GM21717 (cell line): ENCODE measurements around the gene TNFAIP2.

Experiments
- ATAC-seq: cut with Tn5 transposase; IDR thresholded peaks from one replicate; pipeline ENCODE4 v1.9.1; 2021; ENCODE audit warnings: mild to moderate bottlenecking, moderate library complexity; ENCODE audit not compliant: unreplicated experiment

The TNFAIP2 gene

DNA sequence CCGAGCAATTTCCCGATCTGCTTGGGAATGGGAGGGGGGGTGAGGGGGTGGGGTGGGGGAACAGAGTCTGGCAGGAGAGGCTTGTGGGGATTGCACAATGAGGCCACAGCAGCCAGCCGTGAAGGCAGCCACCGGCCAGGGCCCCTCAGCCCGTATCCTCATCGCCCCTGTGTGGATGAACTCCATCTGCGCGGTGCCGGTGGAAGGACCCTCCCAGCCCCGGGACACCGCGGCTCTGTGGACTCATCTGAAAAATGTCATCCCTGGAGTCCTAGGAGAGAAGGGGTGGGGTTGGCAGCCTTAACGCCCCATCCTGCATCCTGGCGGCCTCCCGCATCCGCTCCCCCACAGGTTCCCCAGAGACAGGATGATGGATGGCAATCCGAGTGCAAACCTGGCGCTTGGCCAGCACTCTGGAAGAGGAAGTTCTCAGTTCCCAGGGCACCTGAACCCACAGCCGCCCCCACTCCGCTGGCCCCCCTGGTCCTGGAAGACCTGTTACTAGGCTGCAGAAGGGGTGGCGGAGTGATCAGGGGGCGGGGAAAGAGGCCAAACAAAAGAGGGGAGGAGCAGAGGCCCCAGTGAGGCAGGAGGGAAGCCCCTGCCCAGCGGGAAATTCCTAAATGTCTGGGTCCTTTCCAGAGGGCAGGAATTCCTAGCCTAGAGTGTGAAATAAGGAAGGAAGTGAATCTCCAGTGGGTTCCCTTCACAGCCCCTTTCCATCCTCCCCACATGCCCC is 1.2 kb upstream of the TNFAIP2 start:
- ATAC-seq: no peak

DNA sequence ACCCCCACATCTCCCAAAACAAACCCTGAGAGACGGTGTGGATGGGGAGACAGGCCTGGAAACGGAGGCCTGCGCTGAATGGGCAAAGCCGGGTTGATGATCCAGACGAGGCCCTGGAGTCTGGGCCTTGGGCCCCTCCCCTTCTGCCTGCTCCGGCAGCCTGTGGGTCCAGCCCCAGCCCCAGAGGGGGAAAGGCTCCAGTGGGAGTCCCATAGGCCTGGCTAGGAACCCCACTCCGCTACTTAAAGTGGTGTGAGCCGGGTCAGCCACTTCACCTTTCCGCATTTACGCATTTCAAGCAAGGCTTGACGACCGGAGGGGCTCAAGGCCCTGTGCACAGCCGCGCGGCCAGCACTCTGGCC is 695 bp upstream of the TNFAIP2 start:
- no peak for ATAC-seq

DNA sequence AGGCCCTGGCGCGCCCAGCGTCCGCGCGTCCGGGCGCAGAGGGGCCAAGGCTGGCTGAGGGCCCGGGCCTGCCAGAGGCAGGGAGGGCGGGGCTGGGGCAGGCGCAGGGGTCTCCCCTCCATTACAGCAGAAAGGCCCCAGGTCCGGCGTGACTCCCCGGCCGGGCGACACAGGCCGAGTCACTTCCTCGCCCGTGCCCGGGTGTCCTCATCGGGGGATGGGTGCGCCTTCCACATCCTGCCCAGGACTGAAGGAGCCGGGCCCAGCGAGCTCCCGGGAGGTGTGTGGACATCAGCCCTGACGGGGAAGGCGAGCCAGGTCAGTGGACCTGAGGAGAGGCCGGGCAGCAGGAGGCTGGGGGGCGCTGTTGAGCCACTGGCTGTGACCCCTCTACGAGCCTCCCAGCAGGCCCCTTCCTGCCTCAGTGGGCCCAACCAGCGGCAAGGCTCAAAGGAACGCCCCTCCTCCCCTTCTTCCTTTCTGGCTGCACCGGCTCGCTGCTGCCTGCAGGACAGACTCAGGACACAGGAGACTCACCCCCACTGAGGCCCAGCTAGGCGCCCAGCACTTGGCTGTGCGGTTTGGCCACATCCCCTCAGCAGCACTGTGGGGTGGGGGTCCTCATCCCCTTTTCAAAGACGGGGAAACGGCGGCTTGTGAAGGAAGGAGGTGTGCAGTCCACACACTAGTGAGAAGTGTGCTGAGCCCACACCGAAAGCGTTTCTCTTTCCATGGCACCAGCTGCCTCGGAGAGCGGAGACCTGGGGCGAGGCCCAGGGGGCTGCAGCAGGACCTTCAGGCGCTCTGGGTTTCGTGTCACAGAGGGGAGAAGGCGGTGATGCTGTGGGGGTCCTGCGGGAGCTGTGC is 606 bp downstream of the TNFAIP2 start:
- ATAC-seq: no peak

DNA sequence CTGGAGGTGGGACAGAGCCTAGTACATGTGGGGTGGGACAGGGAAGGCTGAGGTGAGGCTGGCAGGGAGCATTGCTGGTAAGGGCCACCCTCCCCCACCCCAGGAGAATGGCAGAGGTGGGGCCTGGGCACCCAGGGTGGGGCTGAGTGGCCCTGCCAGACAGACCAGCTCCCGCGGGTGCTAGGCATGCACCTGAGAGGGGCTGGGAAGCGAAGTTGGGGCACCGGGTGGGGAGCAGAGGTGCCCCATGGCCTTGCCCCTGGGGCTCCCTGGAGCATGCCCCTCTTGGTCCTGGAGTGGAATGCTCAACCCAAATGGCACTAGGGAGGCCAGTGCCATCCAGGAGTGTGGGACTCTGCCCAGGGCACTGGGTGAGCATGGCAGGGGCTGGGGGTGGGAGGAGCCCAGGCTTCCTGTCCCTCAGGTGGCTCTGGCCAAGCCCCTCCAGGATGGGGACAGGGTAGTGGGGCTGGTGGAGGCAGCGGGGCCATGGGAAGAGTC is 1.3 kb downstream of the TNFAIP2 start:
- no peak for ATAC-seq

DNA sequence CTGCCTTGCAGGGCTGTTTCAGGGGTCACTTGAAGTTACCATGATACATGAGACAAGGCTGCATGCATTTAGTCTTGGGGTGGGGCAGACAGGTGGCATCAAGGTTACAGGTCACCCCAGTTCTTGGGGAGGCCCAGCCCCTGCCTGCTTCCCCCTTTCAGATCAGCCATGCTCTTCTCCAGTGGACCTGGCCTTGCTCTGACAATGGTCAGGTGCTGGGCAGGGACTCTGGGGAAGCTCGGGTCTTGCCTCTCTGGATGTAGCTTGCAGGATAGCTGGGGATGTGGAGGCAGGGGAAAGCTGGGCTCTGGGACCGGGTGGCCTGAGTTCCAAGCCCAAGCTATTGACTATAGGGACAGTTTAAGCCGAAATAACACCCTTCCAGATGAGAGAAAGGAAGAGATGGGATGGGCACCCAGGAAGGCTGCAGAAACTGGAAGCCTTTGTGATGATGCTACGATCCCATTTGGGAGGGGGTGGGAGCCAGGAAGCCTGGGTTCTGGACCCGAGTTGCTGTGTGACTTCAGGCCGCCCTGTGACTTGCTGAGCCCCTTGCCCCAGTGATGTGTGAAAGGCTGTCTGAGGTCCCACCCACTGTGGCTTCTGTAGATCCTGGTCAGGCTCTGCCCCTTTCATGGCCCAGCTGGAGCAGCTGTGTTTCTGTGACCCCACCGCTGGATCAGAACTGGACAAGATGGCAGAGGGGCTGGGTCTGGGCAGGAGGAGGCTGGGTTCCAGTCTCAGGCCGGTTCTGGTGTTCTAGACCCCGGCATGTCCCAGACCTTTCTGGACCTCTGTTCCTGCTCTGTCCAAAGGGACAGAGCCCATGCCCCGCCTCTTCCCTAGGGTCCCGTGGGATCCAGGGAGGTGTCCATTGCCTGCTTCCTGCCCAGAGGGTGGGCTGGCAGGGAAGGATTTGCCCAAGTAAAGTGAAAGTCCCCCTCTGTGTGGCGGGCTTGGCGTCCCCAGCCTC is 2.1 kb downstream of the TNFAIP2 start:
- ATAC-seq: no peak

DNA sequence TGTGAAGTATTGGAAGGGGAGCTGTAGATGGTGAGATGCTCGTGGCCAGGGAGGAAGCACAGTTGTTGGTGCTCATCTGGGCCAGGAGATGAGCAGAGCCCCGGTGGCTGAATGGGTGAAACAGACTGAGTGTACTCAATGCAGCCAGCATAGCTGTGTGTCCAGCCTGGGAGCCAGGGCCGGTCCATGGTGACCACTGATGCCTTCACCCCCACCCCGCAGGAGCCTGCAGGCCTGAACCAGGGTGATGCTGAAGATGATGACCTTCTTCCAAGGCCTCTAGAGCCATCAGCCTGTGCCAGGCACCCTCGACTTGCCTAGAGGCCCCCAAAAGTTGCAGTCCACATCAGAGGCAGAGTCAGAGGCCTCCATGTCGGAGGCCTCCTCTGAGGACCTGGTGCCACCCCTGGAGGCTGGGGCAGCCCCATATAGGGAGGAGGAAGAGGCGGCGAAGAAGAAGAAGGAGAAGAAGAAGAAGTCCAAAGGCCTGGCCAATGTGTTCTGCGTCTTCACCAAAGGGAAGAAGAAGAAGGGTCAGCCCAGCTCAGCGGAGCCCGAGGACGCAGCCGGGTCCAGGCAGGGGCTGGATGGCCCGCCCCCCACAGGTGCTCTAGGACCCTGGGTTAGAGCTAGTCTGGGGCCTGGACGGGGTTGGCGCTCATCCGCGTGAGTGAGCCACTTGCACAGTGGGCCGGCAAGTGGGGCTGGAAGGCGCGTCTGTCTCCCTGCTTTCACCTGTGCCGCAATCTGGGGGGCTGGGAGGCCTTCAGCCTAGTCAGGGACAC is 3.0 kb downstream of the TNFAIP2 start:
- ATAC-seq: no peak

DNA sequence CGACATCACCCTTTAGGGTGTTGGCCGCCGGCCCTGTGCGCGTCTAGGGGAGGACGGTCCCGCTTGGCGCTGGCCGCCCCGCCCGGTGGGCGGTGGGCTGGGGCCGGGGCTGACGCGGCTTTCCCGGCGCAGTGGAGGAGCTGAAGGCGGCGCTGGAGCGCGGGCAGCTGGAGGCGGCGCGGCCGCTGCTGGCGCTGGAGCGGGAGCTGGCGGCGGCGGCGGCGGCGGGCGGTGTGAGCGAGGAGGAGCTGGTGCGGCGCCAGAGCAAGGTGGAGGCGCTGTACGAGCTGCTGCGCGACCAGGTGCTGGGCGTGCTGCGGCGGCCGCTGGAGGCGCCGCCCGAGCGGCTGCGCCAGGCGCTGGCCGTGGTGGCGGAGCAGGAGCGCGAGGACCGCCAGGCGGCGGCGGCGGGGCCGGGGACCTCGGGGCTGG is 3.6 kb downstream of the TNFAIP2 start:
- ATAC-seq: no peak

DNA sequence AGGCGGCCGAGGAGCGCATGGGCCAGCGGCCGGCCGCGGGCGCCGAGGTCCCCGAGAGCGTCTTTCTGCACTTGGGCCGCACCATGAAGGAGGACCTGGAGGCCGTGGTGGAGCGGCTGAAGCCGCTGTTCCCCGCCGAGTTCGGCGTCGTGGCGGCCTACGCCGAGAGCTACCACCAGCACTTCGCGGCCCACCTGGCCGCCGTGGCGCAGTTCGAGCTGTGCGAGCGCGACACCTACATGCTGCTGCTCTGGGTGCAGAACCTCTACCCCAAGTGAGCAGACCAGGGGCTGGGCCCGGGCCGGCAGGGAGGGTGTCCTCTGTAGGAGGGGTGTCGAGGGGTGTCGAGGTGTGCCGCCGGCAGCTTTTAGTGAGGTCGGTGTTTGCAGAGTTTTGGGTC is 4.1 kb downstream of the TNFAIP2 start:
- no peak for ATAC-seq

DNA sequence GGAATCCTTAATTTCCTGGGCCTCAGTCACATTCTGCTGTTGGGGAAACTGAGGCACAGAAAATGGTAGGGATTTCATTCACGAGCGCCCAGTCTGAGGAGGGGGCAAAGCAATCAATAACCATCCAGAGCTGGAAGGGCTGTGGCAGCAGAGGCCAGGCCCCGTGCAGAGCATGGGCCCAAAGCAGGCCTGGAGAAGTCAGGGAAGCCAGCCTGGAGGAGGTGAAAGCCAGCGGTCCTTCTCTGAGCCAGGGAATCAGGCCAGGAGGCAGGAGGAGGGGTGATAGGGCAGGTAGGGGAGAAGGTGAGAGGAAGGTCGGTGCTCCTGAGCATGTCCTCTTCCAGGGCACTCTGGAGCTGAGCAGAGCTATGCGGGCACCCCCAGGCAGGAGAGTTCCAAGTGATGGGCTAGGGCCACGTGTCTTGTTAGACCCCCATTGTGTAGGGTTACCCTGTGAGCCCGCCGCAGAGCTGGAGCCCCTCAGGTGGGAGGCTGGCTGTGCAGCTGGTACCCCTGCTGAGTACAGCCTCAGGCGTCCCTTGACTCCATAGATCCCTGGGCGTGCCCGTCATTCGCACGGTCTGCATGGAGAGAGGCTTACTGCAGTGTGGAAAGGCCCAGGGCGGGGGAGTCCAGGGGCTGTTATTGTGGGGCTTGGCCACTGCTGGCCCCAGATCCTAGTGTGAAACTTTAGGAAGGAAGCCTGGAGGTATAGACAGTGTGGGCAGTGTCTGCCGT is 4.8 kb downstream of the TNFAIP2 start:
- ATAC-seq: no peak

DNA sequence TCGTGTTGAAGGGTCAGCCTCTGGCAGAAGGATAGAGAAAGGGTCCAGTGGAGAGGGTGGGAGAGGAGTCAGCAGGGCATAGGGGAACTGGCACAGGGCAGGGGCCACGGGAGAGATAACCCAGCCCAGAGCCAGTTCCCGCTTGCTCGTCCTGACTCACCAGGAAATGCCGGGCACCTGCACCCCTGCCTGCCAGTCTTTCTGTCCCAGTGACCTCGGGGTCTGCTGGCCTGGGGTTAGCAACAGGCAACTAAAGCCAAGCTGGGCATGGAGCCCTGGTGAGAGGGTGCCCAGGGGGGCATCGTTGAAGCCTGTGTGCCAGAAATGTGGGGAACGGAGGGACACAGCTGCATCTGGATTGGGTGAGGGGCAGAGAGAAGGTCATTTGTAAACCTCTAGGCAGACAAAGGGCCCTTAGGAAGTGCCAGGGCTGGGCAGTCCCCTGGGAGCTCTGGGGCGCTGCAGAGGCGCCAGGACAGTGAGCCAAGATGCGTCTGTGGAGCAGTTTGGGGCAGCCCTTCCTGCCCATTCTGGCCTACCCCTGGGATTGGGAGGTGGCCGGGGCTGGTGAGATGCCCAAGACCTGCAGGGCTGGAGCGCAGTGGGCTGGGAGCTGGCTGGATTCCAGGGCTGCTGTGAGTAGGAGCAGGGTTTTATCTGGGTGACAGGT is 5.5 kb downstream of the TNFAIP2 start:
- no peak for ATAC-seq

DNA sequence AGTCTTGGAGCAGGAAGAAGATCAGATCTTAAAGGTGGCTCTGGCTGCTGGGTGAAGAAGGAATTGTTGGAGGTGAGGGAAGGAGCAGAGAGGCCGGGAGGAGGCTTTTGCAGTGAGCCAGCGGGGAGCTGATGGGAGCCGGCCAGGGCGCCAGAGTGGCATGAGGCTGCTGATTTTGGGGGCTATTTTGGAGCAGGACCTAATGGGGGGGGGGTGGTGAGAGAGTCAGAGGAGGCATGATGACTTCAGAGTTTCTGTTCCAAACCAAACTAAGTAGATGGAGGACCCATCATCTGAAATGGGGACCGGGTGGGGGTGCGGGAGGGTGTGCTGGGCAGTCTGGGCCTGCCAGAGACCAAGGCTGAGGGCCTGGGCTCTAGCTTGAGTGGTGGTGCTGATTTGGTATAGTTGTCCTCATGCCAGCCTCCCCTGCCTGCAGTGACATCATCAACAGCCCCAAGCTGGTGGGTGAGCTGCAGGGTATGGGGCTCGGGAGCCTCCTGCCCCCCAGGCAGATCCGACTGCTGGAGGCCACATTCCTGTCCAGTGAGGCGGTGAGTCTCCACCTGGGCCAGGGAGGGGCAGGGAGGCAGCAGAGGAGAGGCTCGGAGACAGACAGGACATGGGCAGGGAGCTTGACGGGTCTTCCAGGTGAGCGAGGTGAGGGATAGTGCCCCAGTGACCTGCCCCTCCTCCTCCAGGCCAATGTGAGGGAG is 6.2 kb downstream of the TNFAIP2 start:
- ATAC-seq: no peak

DNA sequence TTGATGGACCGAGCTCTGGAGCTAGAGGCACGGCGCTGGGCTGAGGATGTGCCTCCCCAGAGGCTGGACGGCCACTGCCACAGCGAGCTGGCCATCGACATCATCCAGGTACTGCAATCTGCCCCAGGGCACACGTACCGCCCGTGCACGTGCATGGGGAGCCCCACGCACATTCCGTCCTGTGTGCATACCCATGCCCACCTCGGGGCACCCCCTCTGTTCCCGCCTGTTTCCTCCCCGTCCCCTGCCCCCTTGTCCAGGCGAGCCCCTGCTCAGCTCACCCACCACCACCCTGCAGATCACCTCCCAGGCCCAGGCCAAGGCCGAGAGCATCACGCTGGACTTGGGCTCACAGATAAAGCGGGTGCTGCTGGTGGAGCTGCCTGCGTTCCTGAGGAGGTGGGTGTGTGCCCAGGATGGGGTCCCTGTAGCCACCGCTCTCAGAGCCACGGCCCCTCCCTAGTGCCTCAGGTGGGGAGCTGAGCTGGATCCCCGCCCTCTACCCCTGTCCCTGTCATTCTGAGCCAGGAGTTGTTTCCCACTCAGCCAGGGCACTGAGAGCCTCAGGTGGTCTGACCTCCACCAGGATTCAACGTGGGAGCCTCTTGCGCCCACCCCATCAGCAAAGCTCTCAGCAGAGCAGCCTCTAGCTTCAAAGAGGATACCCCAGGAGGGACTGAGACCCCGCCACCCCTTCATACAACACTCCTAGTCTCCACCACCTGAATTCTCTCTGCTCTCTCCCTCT is 6.9 kb downstream of the TNFAIP2 start:
- ATAC-seq: no peak

DNA sequence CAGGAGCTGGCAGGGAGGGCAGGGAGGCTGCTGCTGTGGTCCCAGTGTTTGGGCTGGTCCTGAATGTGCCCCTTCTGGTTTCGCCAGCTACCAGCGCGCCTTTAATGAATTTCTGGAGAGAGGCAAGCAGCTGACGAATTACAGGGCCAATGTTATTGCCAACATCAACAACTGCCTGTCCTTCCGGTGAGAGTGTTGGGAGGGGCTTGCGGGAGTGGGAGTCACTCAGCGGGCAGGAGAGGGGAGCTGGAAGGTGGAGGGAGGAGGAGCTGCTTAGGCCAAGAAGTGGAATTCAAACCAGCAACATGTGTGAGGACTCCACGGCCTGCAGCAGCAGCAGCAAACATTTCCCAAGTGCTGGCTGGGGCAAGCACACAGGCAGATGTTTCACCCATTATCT is 7.7 kb downstream of the TNFAIP2 start:
- ATAC-seq: no peak

DNA sequence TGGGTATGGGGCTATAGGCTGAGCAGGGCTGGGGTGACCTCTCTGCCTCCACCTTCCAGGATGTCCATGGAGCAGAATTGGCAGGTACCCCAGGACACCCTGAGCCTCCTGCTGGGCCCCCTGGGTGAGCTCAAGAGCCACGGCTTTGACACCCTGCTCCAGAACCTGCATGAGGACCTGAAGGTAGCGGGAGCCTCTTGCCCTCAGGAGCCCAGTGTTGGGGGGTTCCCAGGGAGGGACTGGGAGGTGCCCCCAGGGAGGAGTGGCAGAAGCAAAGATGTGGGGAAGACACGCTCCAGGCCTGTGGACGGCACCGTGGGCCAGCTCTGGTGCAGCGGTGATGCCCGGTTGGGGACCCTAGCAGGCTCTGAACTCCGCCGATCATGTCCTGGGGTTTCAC is 8.3 kb downstream of the TNFAIP2 start:
- ATAC-seq: no peak

DNA sequence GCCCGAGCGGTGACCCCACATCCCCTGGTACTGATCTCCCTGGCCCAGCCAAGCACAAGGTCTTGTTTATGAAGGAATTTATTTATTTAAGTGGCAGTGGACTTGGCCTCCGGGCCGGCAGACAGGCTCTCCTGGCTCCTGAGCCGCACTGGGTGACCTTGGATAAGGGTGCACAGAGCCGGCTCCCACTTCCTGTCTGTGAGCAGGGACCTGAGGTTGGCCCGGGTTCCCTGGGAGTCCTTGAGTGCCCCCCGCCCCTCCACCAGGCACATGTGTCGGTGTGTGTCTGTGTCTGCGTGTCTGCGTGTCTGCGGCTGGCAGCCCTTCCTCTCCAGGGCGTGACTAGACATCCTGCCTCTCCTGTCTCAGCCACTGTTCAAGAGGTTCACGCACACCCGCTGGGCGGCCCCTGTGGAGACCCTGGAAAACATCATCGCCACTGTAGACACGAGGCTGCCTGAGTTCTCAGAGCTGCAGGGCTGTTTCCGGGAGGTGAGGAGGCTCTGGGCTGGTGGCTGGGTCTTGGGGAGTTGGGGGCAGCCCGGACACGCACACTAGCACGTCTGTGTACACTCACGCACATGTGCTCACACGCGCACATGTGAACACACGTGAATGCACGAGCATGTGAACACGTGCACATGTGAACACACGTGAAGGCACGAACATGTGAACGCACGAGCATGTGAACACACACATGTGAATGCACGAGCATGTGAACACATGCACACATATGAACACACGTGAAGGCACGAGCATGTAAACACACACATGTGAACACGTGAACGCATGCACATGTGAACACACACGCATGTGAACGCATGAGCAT is 9.3 kb downstream of the TNFAIP2 start:
- no peak for ATAC-seq

DNA sequence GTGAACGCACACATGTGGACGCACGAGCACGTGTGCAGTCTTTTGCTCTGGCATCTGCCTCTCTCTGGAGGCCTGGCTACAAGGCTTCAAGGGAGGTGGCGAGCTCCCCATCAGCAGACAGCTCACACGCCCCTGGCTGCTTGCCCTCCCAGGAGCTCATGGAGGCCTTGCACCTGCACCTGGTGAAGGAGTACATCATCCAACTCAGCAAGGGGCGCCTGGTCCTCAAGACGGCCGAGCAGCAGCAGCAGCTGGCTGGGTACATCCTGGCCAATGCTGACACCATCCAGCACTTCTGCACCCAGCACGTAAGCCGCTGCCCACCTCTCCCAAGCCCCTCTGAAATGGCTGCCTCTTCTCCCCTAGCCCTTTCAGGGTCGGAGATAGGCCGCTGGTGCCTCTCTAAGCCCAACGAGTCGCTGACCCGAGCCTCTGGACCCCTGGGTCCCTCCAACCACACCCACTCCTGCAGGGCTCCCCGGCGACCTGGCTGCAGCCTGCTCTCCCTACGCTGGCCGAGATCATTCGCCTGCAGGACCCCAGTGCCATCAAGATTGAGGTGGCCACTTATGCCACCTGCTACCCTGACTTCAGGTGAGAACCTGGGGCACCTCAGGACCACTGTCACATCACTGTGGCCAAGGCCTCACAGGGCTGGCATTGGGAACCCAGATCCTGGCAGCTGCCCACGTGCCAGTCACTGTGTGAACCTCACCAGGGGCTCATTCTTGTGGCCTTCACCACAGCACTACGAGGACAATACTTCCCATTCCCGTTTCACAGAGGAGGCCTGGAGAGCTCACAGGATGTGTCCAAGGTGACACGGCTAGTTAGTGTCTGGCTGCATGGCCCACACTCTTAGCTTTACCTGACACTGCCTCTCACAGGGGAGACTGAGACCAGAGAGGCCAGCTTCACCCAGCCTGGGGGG is 10.2 kb downstream of the TNFAIP2 start:
- ATAC-seq: no peak
